Measurements from ENCODE around the gene CRTAC1. TPM values are rescaled to one million over a fixed set of nuclear protein-coding genes. Genes with fewer than 3 reads are reported as not detected.

Gene CRTAC1
- polyA plus RNA-seq, 3 donors, result not detected

DNA sequence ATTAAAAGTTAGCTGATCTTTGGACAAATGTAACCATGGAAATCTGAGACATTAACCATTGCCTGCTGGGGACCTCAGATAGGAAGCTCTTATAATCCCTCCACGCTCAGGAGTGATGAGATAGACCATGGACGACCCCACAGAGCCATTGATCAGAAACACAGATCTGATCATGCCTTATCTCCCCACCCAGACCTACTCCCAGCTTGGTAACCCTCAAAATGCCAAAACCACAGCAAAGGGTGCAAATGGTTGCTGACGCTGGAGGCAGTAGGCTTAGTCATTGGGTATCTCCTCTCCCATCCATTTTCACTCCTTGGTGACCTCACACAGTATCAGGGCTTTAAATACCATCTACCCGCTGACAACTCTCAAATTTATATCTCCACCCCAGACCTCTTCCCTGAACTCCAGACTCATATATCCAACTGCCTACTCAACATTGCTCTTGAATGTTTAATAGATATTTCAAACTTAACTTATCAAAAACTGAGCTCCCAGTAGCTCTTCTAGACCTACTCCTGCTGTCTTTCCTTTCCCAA is 60.8 kb downstream of the CRTAC1 start:
- Mint-ChIP-seq H3K4me3 (peak overlapping the region in 1 of 2 donors; percentile 12), H3K27me3 (ENCODE audit: low read depth in 3 of 3) (peaks cover 34 to 53% (median 35%) of the 10 kb centered on the region in 3 donors), H3K4me1 (no peaks in the 10 kb centered on the region), H3K36me3 (no peaks in the 10 kb centered on the region), H3K27ac (peak overlapping the region in 1 of 7 donors; percentile 14), H3K9me3 (peaks cover 0 to 2% (median 0%) of the 10 kb centered on the region in 7 donors)
- no peak overlapping the region for H3K9ac ChIP-seq (ENCODE audit: insufficient read depth, low read length, poor library complexity, severe bottlenecking)
- peaks cover 9 to 18% of the 10 kb centered on the region in 2 donors for H3K27me3 ChIP-seq (ENCODE audit: control insufficient read depth in 2 of 2, insufficient read depth in 2 of 2, low read length in 2 of 2)
- 72% methylated on average over 4 of the region's 4 CpGs for WGBS (ENCODE audit: insufficient coverage)
- no peak for DNase-seq
- H3K9me3 ChIP-seq (replicated peaks in 1 of 2; ENCODE audit: control insufficient read depth in 1 of 2, insufficient read depth in 1 of 2, low read length in 2 of 2), result no peaks in the 10 kb centered on the region
- intact Hi-C loops (cut with micrococcal nuclease), result no loop called here
- H3K4me3 ChIP-seq (replicated peaks in 1 of 3; ENCODE audit: low read depth in 2 of 3, low read length in 3 of 3), result no peak overlapping the region
- H2AFZ ChIP-seq (ENCODE audit: insufficient read depth, low read depth, low read length, poor library complexity, severe bottlenecking), result no peak overlapping the region
- H3K79me2 ChIP-seq (ENCODE audit: insufficient read depth, low read length), result no peaks in the 10 kb centered on the region
- H4K20me1 ChIP-seq (ENCODE audit: insufficient read depth, low read length), result no peaks in the 10 kb centered on the region
- no peak overlapping the region for H3K4me2 ChIP-seq (replicated peaks; ENCODE audit: extremely low read depth, low read length, poor library complexity, severe bottlenecking)
- H3K36me3 ChIP-seq (replicated peaks in 1 of 2; ENCODE audit: control insufficient read depth in 1 of 2, insufficient read depth in 2 of 2, low read length in 2 of 2), result no peaks in the 10 kb centered on the region
- no peaks in the 10 kb centered on the region for H3K4me1 ChIP-seq (ENCODE audit: control insufficient read depth in 1 of 2, insufficient read depth in 2 of 2, low read length in 2 of 2)
- TF ChIP-seq, protein P1, sequence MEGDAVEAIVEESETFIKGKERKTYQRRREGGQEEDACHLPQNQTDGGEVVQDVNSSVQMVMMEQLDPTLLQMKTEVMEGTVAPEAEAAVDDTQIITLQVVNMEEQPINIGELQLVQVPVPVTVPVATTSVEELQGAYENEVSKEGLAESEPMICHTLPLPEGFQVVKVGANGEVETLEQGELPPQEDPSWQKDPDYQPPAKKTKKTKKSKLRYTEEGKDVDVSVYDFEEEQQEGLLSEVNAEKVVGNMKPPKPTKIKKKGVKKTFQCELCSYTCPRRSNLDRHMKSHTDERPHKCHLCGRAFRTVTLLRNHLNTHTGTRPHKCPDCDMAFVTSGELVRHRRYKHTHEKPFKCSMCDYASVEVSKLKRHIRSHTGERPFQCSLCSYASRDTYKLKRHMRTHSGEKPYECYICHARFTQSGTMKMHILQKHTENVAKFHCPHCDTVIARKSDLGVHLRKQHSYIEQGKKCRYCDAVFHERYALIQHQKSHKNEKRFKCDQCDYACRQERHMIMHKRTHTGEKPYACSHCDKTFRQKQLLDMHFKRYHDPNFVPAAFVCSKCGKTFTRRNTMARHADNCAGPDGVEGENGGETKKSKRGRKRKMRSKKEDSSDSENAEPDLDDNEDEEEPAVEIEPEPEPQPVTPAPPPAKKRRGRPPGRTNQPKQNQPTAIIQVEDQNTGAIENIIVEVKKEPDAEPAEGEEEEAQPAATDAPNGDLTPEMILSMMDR (IDR thresholded peaks at IDR 0.05), result no peak
- no peak overlapping the region for H3K27ac ChIP-seq (ENCODE audit: low read depth in 1 of 2, low read length in 2 of 2)

DNA sequence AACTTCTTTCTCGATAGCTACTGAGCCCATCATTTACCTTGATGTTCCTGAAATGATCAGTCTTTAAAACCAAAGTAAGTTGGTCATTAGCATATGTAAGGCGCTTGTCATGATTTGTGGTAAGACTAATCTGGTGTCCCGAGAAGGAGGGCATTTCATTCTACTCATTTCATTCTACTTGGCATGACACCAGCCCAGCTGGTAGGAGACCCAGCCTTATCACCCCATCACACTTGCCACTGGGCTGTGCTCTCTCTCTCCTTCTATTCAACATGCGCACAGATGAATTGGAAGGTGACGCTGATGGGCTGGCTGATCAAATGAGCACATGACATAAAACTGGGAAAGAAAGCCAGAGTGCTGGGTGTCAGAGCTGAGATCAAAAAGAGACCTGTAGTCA is 65.7 kb downstream of the CRTAC1 start:
- Histone ChIP-seq H3K27ac (ENCODE audit: low read depth in 1 of 2, low read length in 2 of 2) (no peak overlapping the region), H2AFZ (ENCODE audit: insufficient read depth, low read depth, low read length, poor library complexity, severe bottlenecking) (no peak overlapping the region), H3K4me2 (replicated peaks; ENCODE audit: extremely low read depth, low read length, poor library complexity, severe bottlenecking) (no peak overlapping the region), H3K79me2 (ENCODE audit: insufficient read depth, low read length) (no peaks in the 10 kb centered on the region), H3K36me3 (replicated peaks in 1 of 2; ENCODE audit: control insufficient read depth in 1 of 2, insufficient read depth in 2 of 2, low read length in 2 of 2) (no peaks in the 10 kb centered on the region), H3K27me3 (ENCODE audit: control insufficient read depth in 2 of 2, insufficient read depth in 2 of 2, low read length in 2 of 2) (no peaks in the 10 kb centered on the region), H3K9me3 (replicated peaks in 1 of 2; ENCODE audit: control insufficient read depth in 1 of 2, insufficient read depth in 1 of 2, low read length in 2 of 2) (no peaks in the 10 kb centered on the region), H3K4me3 (replicated peaks in 1 of 3; ENCODE audit: low read depth in 2 of 3, low read length in 3 of 3) (no peak overlapping the region), H3K4me1 (ENCODE audit: control insufficient read depth in 1 of 2, insufficient read depth in 2 of 2, low read length in 2 of 2) (no peaks in the 10 kb centered on the region), H4K20me1 (ENCODE audit: insufficient read depth, low read length) (no peaks in the 10 kb centered on the region), H3K9ac (ENCODE audit: insufficient read depth, low read length, poor library complexity, severe bottlenecking) (no peak overlapping the region)
- Mint-ChIP-seq H3K4me3 (no peak overlapping the region), H3K9me3 (no peaks in the 10 kb centered on the region), H3K27ac (no peak overlapping the region), H3K27me3 (ENCODE audit: low read depth in 3 of 3) (peaks cover 18 to 40% (median 26%) of the 10 kb centered on the region in 3 donors), H3K4me1 (no peaks in the 10 kb centered on the region), H3K36me3 (no peaks in the 10 kb centered on the region)
- DNase-seq, result no peak
- TF ChIP-seq, protein P1 (IDR thresholded peaks at IDR 0.05), result no peak
- WGBS (ENCODE audit: insufficient coverage), result no CpG with 5 or more reads among the region's 5 CpGs
- intact Hi-C loops (cut with micrococcal nuclease), result no loop called here
